ENCODE data around the gene MLNR.

The MLNR gene

DNA sequence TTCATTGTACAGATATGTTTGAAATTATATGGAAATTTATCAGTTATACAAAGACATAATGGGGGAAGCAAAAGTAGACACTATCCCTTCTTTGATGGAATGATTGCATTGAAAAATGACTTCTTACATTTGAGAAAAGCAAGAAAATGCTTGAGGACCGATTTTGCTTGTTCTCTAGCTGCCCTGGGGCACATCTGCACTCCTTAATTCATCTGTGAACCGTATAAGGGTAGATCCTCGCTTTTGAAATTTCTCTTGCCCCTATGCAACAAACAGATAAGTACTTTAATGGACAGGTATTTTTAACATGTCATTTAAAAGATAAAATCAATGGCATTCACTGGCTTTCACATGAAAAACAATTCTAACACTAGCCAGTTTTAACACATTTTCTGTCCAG, 13.5 kb upstream of the MLNR start:
- TF ChIP-seq, protein P1, sequence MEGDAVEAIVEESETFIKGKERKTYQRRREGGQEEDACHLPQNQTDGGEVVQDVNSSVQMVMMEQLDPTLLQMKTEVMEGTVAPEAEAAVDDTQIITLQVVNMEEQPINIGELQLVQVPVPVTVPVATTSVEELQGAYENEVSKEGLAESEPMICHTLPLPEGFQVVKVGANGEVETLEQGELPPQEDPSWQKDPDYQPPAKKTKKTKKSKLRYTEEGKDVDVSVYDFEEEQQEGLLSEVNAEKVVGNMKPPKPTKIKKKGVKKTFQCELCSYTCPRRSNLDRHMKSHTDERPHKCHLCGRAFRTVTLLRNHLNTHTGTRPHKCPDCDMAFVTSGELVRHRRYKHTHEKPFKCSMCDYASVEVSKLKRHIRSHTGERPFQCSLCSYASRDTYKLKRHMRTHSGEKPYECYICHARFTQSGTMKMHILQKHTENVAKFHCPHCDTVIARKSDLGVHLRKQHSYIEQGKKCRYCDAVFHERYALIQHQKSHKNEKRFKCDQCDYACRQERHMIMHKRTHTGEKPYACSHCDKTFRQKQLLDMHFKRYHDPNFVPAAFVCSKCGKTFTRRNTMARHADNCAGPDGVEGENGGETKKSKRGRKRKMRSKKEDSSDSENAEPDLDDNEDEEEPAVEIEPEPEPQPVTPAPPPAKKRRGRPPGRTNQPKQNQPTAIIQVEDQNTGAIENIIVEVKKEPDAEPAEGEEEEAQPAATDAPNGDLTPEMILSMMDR (conservative IDR thresholded peaks at IDR 0.05; ENCODE audit: low read depth, low read length) = no peak
- no peak for DNase-seq (ENCODE audit: low read depth)

DNA sequence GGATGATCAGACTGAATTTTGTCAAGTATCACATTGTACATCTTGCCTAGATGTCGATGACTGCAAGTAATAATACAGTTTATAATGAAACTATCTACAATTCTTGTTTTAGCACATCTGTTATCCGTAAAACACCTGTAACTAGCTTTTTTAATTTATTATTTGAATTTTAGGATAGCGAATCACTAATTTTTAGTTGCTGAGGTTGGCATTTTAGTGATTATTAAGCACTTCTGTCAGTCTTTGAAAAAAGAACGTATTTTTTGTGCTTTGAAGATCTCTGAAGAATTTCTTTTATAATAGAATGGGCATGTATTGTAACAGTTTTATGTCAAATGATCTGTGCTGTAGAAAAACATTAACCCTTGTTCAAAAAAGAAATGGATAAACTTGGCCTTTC, 11.5 kb upstream of the MLNR start:
- TF ChIP-seq, protein P1 (conservative IDR thresholded peaks at IDR 0.05; ENCODE audit: low read depth, low read length) = no peak
- no peak for DNase-seq (ENCODE audit: low read depth)
- H3K4me3 ChIP-seq (ENCODE audit: low read depth, low read length) = no peak overlapping the region

More for the DNA sequence above, 13.5 kb upstream of the MLNR start:
- H3K4me3 ChIP-seq (ENCODE audit: low read depth, low read length) = no peak overlapping the region

DNA sequence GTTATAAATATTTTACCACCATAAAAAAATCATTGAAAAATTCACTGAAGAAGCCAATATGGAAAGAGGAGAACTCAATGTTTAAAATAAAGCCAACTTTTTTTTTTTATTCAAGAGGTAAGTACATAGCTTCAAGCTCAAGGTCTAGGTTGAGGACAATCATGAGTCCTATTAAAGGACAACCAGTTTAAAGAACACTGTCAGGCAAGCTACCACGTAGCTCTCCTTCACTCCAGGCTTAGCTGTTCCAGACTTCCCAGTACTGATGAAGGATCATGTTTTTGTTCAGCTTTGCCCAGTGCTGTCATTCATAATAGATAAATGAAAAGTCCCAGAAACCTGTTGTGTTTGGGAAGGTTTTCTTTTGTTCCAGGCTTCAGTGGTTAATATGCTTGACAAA, 10.0 kb upstream of the MLNR start:
- TF ChIP-seq, protein P1 (conservative IDR thresholded peaks at IDR 0.05; ENCODE audit: low read depth, low read length) = no peak
- no peak for DNase-seq (ENCODE audit: low read depth)
- no peak overlapping the region for H3K4me3 ChIP-seq (ENCODE audit: low read depth, low read length)

DNA sequence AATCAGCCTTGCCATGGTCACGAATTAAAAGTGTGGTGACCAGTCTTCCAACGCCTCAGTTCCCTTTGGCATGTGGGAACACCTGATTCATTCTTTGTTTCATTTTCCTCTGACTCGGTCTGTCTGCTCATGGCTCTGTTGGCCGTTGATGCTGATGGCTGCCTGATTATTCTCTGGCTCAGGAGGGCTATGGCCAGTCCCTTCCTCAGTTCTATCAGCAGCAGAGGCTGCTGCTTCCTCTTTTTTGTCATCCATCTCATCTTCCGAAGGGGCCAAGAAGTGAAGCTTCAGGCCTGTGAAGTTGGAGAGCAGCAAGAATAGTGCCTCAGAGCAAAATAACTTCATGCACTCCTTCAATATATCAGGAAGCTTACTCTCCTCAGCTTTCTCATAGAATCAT, 9.5 kb upstream of the MLNR start:
- no peak overlapping the region for H3K4me3 ChIP-seq (ENCODE audit: low read depth, low read length)
- TF ChIP-seq, protein P1 (conservative IDR thresholded peaks at IDR 0.05; ENCODE audit: low read depth, low read length) = no peak
- DNase-seq (ENCODE audit: low read depth) = no peak

DNA sequence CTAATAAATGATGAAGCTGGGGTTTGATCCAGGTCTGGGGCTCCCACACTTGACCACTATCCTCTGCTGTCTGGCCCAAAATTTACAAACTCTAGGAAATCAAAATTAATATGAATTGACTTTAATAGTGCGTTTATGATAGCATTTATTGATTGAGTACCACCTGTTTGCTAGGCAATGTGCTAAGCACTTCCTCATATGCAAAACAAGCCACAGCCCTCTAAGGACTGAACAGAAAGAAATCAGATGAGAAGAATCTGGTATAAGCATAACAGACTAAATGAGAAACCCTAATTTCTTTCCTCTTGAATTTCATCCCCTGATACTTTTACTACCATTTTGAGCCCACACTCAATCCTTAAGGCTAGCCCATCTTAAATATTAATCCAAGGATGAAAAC, 6.6 kb upstream of the MLNR start:
- H3K4me3 ChIP-seq (ENCODE audit: low read depth, low read length) = no peak overlapping the region
- TF ChIP-seq, protein P1 (conservative IDR thresholded peaks at IDR 0.05; ENCODE audit: low read depth, low read length) = no peak
- DNase-seq (ENCODE audit: low read depth) = no peak

DNA sequence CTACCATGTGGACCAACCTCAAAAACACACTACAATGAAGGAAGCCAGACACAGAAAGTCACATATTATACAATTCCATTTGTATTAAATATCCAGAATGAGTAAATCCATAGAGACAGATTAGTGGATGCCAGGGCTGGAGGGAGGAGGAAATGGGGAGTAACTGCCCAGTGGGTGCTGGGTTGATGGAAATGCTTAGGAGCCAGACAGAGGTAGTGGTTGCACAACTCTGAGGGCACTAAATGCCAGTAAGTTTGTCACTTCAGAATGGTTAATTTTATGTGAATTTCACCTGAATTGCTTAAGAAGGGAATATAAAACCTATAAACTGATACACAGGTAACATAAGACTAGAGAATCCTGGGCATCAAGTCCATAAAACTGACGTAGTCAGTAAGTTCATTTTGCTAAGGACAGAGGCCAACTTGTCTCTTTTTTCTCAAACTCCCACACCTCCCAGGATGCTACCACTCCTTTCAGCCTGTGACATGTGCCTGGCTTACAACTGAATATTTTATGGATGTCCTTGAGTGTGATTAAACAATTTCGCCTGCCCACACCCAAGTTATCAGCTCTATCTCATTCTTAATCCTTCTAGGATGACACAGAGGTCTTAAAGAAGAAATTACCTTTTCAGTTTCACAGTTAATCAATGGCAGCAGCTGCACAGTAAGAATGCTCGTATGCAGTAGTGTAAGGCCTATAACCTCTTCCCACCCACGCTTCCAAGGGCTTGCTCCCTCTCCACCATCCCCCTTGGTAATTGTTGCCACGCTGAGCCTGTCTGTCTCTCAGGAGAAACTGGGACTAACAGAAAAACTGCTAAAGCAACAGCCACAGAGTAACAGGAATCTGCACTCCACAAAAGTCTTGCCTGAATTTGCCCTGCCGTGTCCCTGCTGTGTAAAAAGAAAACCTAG, 5.9 kb upstream of the MLNR start:
- DNase-seq (ENCODE audit: low read depth) = no peak
- H3K4me3 ChIP-seq (ENCODE audit: low read depth, low read length) = no peak overlapping the region

More for the DNA sequence above, 5.9 kb upstream of the MLNR start:
- TF ChIP-seq, protein P1 (conservative IDR thresholded peaks at IDR 0.05; ENCODE audit: low read depth, low read length) = no peak
